Measurements from ENCODE around the gene FAF1.
A peak's percentile ranks its signal among the peaks of the same experiment; 100 is the strongest.

The FAF1 gene

GRCh38 chr1:50603274-50604271 lies 356.5 kb downstream of the FAF1 start:
- Histone ChIP-seq H3K27ac (ENCODE audit: extremely low read depth, low read depth, low read length) (peak overlapping the region; percentile 4), H3K4me1 (ENCODE audit: control insufficient read depth, insufficient read depth, low read length) (peaks cover 8% of the 10 kb centered on the region), H3K9me3 (ENCODE audit: control insufficient read depth, insufficient read depth, low read depth, low read length) (no peaks in the 10 kb centered on the region), H3K36me3 (ENCODE audit: control insufficient read depth in 2 of 2, insufficient read depth in 1 of 2, low read length in 2 of 2) (no peaks in the 10 kb centered on the region; a peak in 1 of 3 replicates), H3K4me3 (ENCODE audit: low read depth, low read length) (no peak overlapping the region)
- CTCF ChIA-PET, result interaction anchor here (0.7 to 4.0 kb wide), 7 partner anchors 14 to 587 kb away, joined by 3 to 15 read pairs (median 4); no protein-coding TSS in a partner anchor
- POLR2A ChIA-PET, result no interaction called here
- no peak for TF ChIP-seq KLF1 (tag by site-specific recombination; IDR thresholded peaks at IDR 0.05)
- peak; percentile 25; the same call in 1 of the 2 replicates for TF ChIP-seq ZXDB (tag by site-specific recombination; IDR thresholded peaks at IDR 0.05)
- no peak for TF ChIP-seq ZNF239 (tag by site-specific recombination; IDR thresholded peaks at IDR 0.05)
- TF ChIP-seq ZSCAN30 (tag by site-specific recombination; IDR thresholded peaks at IDR 0.05), result peak; percentile 80; the same call in 1 of the 2 replicates
- no peak for TF ChIP-seq BCL6B (tag by site-specific recombination; IDR thresholded peaks at IDR 0.05)
- TF ChIP-seq HOXD13 (CRISPR knock-in tag; IDR thresholded peaks at IDR 0.05; ENCODE audit: borderline replicate concordance), result no peak
- no peak for TF ChIP-seq SETDB1 (IDR thresholded peaks at IDR 0.05; ENCODE audit: insufficient read length, low read length)
- TF ChIP-seq ZNF2 (tag by site-specific recombination; IDR thresholded peaks at IDR 0.05), result 0 out of 2 replicates have a peak, but pooled peaks have one; percentile 36
- peak; percentile 81; the same call in 1 of the 2 replicates for TF ChIP-seq ZNF362 (tag by site-specific recombination; IDR thresholded peaks at IDR 0.05)
- TF ChIP-seq ELK4 (IDR thresholded peaks at IDR 0.05; ENCODE audit: borderline replicate concordance, low read depth, low read length), result no peak
- TF ChIP-seq, protein P1, sequence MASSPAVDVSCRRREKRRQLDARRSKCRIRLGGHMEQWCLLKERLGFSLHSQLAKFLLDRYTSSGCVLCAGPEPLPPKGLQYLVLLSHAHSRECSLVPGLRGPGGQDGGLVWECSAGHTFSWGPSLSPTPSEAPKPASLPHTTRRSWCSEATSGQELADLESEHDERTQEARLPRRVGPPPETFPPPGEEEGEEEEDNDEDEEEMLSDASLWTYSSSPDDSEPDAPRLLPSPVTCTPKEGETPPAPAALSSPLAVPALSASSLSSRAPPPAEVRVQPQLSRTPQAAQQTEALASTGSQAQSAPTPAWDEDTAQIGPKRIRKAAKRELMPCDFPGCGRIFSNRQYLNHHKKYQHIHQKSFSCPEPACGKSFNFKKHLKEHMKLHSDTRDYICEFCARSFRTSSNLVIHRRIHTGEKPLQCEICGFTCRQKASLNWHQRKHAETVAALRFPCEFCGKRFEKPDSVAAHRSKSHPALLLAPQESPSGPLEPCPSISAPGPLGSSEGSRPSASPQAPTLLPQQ (tag by site-specific recombination; IDR thresholded peaks at IDR 0.05), result peak; percentile 59; the same call in 1 of the 2 replicates
- TF ChIP-seq, protein P2, sequence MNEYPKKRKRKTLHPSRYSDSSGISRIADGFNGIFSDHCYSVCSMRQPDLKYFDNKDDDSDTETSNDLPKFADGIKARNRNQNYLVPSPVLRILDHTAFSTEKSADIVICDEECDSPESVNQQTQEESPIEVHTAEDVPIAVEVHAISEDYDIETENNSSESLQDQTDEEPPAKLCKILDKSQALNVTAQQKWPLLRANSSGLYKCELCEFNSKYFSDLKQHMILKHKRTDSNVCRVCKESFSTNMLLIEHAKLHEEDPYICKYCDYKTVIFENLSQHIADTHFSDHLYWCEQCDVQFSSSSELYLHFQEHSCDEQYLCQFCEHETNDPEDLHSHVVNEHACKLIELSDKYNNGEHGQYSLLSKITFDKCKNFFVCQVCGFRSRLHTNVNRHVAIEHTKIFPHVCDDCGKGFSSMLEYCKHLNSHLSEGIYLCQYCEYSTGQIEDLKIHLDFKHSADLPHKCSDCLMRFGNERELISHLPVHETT (tag by site-specific recombination; IDR thresholded peaks at IDR 0.05), result 0 out of 2 replicates have a peak, but pooled peaks have one; percentile 28
- TF ChIP-seq, protein P3, sequence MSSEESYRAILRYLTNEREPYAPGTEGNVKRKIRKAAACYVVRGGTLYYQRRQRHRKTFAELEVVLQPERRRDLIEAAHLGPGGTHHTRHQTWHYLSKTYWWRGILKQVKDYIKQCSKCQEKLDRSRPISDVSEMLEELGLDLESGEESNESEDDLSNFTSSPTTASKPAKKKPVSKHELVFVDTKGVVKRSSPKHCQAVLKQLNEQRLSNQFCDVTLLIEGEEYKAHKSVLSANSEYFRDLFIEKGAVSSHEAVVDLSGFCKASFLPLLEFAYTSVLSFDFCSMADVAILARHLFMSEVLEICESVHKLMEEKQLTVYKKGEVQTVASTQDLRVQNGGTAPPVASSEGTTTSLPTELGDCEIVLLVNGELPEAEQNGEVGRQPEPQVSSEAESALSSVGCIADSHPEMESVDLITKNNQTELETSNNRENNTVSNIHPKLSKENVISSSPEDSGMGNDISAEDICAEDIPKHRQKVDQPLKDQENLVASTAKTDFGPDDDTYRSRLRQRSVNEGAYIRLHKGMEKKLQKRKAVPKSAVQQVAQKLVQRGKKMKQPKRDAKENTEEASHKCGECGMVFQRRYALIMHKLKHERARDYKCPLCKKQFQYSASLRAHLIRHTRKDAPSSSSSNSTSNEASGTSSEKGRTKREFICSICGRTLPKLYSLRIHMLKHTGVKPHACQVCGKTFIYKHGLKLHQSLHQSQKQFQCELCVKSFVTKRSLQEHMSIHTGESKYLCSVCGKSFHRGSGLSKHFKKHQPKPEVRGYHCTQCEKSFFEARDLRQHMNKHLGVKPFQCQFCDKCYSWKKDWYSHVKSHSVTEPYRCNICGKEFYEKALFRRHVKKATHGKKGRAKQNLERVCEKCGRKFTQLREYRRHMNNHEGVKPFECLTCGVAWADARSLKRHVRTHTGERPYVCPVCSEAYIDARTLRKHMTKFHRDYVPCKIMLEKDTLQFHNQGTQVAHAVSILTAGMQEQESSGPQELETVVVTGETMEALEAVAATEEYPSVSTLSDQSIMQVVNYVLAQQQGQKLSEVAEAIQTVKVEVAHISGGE (tag by site-specific recombination; conservative IDR thresholded peaks at IDR 0.05; ENCODE audit: low read depth), result no peak
- no peak for TF ChIP-seq ZNF148 (tag by site-specific recombination; IDR thresholded peaks at IDR 0.05; ENCODE audit: borderline replicate concordance)
- no peak for TF ChIP-seq PRDM1 (tag by site-specific recombination; IDR thresholded peaks at IDR 0.05)
- TF ChIP-seq ZNF76 (tag by site-specific recombination; IDR thresholded peaks at IDR 0.05; ENCODE audit: borderline replicate concordance, low read depth), result no peak
- TF ChIP-seq ZBTB10 (tag by site-specific recombination; IDR thresholded peaks at IDR 0.05), result no peak
- TF ChIP-seq ZNF394 (tag by site-specific recombination; IDR thresholded peaks at IDR 0.05; ENCODE audit: borderline replicate concordance), result no peak
- peak; percentile 52; the same call in 1 of the 2 replicates for TF ChIP-seq ZNF366 (tag by site-specific recombination; conservative IDR thresholded peaks at IDR 0.05)

Measured in HEK293 (cell line).